WTC11 (cell line): Measurements from ENCODE around the gene CGNL1. TPM values are rescaled to one million over a fixed set of nuclear protein-coding genes. Genes with fewer than 3 reads are reported as not detected.

Experiments
- ATAC-seq: fragments of 200-7000 bp; cut with Tn5 transposase; 2 replicates; pipeline ENCODE4 v1.10.0; 2021; ENCODE audit warnings: mild to moderate bottlenecking, moderate library complexity
- CTCF ChIA-PET: fragments of 300-600 bp; sonication (Branson Sonifier 250); formaldehyde crosslinking; loops from one replicate; lab custom pipeline; 2021; ENCODE audit warnings: antibody characterized with exemption; lab: Charles Lee
- POLR2A ChIA-PET: fragments of 350-600 bp; sonication (Branson Sonifier 250); formaldehyde crosslinking; loops from one replicate; lab custom pipeline; 2021; ENCODE audit warnings: antibody characterized with exemption; lab: Charles Lee
- DNase-seq: peaks from one replicate; pipeline ENCODE4 v3.0.0; 2021; ENCODE audit warnings: low spot score
- H3K27ac Mint-ChIP-seq: 2 replicates; pipeline ENCODE4 v1.8.0; 2021; ENCODE audit warnings: mixed read lengths
- H3K27me3 Mint-ChIP-seq: 2 replicates; pipeline ENCODE4 v1.8.0; 2021; ENCODE audit warnings: low read depth, mild to moderate bottlenecking, moderate library complexity, mixed read lengths
- H3K36me3 Mint-ChIP-seq: 2 replicates; pipeline ENCODE4 v1.8.0; 2021; ENCODE audit warnings: mixed read lengths
- H3K4me1 Mint-ChIP-seq: 2 replicates; pipeline ENCODE4 v1.8.0; 2022; ENCODE audit warnings: mixed read lengths
- H3K4me3 Mint-ChIP-seq: 2 replicates; pipeline ENCODE4 v1.8.0; 2021; ENCODE audit warnings: mild to moderate bottlenecking, moderate library complexity, mixed read lengths
- H3K9me3 Mint-ChIP-seq: 2 replicates; pipeline ENCODE4 v1.8.0; 2021; ENCODE audit warnings: mixed read lengths
- FOXP1 ChIP-seq: sonication (generic); formaldehyde crosslinking; IDR thresholded peaks from 2 replicates; pipeline ENCODE4 v1.8.0; 2022; ENCODE audit warnings: missing genetic modification reagents, mild to moderate bottlenecking, moderate library complexity, borderline replicate concordance
- GABPB1 ChIP-seq: sonication (generic); formaldehyde crosslinking; IDR thresholded peaks from 2 replicates; pipeline ENCODE4 v1.8.1; 2023; ENCODE audit warnings: mild to moderate bottlenecking, missing genetic modification reagents
- JAZF1 ChIP-seq: fragments of 250-450 bp; sonication (Bioruptor Pico); IDR thresholded peaks from 2 replicates; pipeline ENCODE4 v1.9.0; 2021; ENCODE audit warnings: moderate library complexity, mild to moderate bottlenecking, inconsistent platforms
- NR3C1 ChIP-seq: sonication (generic); formaldehyde crosslinking; conservative IDR thresholded peaks from 2 replicates; pipeline ENCODE4 v1.8.1; 2023; ENCODE audit warnings: low read depth, mild to moderate bottlenecking, missing genetic modification reagents
- RORB ChIP-seq: fragments of 250-450 bp; sonication (Bioruptor Pico); IDR thresholded peaks from 2 replicates; pipeline ENCODE4 v1.9.0; 2021; ENCODE audit warnings: mild to moderate bottlenecking
- SMAD4 ChIP-seq: sonication (generic); formaldehyde crosslinking; IDR thresholded peaks from 2 replicates; pipeline ENCODE4 v1.8.0; 2022; ENCODE audit warnings: mild to moderate bottlenecking, missing genetic modification reagents
- ZBTB21 ChIP-seq: sonication (generic); formaldehyde crosslinking; IDR thresholded peaks from 2 replicates; pipeline ENCODE4 v1.8.1; 2023; ENCODE audit warnings: mild to moderate bottlenecking, missing genetic modification reagents, borderline replicate concordance
- ZNF232 ChIP-seq: sonication (generic); formaldehyde crosslinking; IDR thresholded peaks from 2 replicates; pipeline ENCODE4 v1.8.0; 2022; ENCODE audit warnings: mild to moderate bottlenecking, missing genetic modification reagents
- ZNF423 ChIP-seq: fragments of 250-450 bp; sonication (Bioruptor Pico); IDR thresholded peaks from 2 replicates; pipeline ENCODE4 v2.1.2; 2022; ENCODE audit warnings: mild to moderate bottlenecking, moderate library complexity
- total RNA-seq: library from RNA; stranded (reverse); gene quantifications from 3 replicates; pipeline ENCODE4 v1.2.3, GENCODE V29; 2021
- TF ChIP-seq, protein P1 (sequence below): sonication (generic); formaldehyde crosslinking; IDR thresholded peaks from 2 replicates; pipeline ENCODE4 v1.8.1; 2023; ENCODE audit warnings: mild to moderate bottlenecking, missing genetic modification reagents, borderline replicate concordance
- TF ChIP-seq, protein P2 (sequence below): sonication (generic); formaldehyde crosslinking; IDR thresholded peaks from 2 replicates; pipeline ENCODE4 v1.8.1; 2023; ENCODE audit warnings: mild to moderate bottlenecking, missing genetic modification reagents
- TF ChIP-seq, protein P3 (sequence below): fragments of 250-450 bp; sonication (Bioruptor Pico); IDR thresholded peaks from 2 replicates; pipeline ENCODE4 v1.9.0; 2021; ENCODE audit warnings: mild to moderate bottlenecking
- TF ChIP-seq, protein P4 (sequence below): sonication (generic); formaldehyde crosslinking; IDR thresholded peaks from 2 replicates; pipeline ENCODE4 v1.8.0; 2023; ENCODE audit warnings: missing genetic modification reagents
- TF ChIP-seq, protein P5 (sequence below): fragments of 250-450 bp; sonication (Bioruptor Pico); IDR thresholded peaks from 2 replicates; pipeline ENCODE4 v1.8.0; 2021; ENCODE audit warnings: mild to moderate bottlenecking
- TF ChIP-seq, protein P6 (sequence below): fragments of 250-450 bp; sonication (Bioruptor Pico); IDR thresholded peaks from 2 replicates; pipeline ENCODE4 v1.9.0; 2021; ENCODE audit warnings: mild to moderate bottlenecking, borderline replicate concordance
- TF ChIP-seq, protein P7 (sequence below): sonication (generic); formaldehyde crosslinking; IDR thresholded peaks from 2 replicates; pipeline ENCODE4 v1.8.1; 2023; ENCODE audit warnings: mild to moderate bottlenecking, missing genetic modification reagents, moderate library complexity
- TF ChIP-seq, protein P8 (sequence below): sonication (generic); formaldehyde crosslinking; IDR thresholded peaks from 2 replicates; pipeline ENCODE4 v1.8.1; 2022; ENCODE audit warnings: missing genetic modification reagents, borderline replicate concordance

The CGNL1 gene
- total RNA-seq, 1 experiment from 2014 or later, result 57.3 TPM

DNA sequence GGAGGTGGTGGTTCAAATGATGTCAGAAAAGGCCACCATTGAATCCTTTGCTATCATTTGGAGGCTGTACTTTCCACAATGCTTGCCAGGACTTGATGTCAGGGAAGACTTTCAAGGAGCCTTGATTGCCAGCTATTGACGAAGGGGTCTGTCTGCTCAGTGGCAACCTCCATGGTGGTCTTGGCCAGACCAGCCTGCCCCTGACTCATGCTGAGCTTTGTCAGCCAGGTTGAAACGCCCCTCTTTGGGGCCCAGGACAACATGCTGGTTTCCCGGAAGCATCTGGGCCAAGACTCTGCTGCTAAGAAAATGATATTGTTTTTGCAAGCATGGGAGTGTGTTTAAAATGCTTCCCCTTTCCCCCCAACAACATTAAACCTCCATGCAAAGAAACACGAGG is 26.7 kb downstream of the CGNL1 start:
- Mint-ChIP-seq H3K9me3 (peaks cover 14% of the 10 kb centered on the region), H3K27ac (peak overlapping the region; percentile 65), H3K4me3 (no peak overlapping the region), H3K27me3 (no peaks in the 10 kb centered on the region), H3K36me3 (peaks cover 26% of the 10 kb centered on the region), H3K4me1 (peaks cover 51% of the 10 kb centered on the region)
- TF ChIP-seq, protein P1, sequence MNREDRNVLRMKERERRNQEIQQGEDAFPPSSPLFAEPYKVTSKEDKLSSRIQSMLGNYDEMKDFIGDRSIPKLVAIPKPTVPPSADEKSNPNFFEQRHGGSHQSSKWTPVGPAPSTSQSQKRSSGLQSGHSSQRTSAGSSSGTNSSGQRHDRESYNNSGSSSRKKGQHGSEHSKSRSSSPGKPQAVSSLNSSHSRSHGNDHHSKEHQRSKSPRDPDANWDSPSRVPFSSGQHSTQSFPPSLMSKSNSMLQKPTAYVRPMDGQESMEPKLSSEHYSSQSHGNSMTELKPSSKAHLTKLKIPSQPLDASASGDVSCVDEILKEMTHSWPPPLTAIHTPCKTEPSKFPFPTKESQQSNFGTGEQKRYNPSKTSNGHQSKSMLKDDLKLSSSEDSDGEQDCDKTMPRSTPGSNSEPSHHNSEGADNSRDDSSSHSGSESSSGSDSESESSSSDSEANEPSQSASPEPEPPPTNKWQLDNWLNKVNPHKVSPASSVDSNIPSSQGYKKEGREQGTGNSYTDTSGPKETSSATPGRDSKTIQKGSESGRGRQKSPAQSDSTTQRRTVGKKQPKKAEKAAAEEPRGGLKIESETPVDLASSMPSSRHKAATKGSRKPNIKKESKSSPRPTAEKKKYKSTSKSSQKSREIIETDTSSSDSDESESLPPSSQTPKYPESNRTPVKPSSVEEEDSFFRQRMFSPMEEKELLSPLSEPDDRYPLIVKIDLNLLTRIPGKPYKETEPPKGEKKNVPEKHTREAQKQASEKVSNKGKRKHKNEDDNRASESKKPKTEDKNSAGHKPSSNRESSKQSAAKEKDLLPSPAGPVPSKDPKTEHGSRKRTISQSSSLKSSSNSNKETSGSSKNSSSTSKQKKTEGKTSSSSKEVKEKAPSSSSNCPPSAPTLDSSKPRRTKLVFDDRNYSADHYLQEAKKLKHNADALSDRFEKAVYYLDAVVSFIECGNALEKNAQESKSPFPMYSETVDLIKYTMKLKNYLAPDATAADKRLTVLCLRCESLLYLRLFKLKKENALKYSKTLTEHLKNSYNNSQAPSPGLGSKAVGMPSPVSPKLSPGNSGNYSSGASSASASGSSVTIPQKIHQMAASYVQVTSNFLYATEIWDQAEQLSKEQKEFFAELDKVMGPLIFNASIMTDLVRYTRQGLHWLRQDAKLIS (CRISPR knock-in tag), result no peak
- TF ChIP-seq ZNF423 (CRISPR knock-in tag) (no peak), RORB (CRISPR knock-in tag) (no peak)
- TF ChIP-seq, protein P2, sequence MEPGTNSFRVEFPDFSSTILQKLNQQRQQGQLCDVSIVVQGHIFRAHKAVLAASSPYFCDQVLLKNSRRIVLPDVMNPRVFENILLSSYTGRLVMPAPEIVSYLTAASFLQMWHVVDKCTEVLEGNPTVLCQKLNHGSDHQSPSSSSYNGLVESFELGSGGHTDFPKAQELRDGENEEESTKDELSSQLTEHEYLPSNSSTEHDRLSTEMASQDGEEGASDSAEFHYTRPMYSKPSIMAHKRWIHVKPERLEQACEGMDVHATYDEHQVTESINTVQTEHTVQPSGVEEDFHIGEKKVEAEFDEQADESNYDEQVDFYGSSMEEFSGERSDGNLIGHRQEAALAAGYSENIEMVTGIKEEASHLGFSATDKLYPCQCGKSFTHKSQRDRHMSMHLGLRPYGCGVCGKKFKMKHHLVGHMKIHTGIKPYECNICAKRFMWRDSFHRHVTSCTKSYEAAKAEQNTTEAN (CRISPR knock-in tag), result no peak
- TF ChIP-seq, protein P3, sequence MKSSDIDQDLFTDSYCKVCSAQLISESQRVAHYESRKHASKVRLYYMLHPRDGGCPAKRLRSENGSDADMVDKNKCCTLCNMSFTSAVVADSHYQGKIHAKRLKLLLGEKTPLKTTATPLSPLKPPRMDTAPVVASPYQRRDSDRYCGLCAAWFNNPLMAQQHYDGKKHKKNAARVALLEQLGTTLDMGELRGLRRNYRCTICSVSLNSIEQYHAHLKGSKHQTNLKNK (CRISPR knock-in tag), result no peak
- TF ChIP-seq, protein P4, sequence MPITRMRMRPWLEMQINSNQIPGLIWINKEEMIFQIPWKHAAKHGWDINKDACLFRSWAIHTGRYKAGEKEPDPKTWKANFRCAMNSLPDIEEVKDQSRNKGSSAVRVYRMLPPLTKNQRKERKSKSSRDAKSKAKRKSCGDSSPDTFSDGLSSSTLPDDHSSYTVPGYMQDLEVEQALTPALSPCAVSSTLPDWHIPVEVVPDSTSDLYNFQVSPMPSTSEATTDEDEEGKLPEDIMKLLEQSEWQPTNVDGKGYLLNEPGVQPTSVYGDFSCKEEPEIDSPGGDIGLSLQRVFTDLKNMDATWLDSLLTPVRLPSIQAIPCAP (CRISPR knock-in tag), result no peak
- ChIA-PET CTCF (no interaction called here), POLR2A (no interaction called here)
- DNase-seq (no peak), ATAC-seq (no peak)

DNA sequence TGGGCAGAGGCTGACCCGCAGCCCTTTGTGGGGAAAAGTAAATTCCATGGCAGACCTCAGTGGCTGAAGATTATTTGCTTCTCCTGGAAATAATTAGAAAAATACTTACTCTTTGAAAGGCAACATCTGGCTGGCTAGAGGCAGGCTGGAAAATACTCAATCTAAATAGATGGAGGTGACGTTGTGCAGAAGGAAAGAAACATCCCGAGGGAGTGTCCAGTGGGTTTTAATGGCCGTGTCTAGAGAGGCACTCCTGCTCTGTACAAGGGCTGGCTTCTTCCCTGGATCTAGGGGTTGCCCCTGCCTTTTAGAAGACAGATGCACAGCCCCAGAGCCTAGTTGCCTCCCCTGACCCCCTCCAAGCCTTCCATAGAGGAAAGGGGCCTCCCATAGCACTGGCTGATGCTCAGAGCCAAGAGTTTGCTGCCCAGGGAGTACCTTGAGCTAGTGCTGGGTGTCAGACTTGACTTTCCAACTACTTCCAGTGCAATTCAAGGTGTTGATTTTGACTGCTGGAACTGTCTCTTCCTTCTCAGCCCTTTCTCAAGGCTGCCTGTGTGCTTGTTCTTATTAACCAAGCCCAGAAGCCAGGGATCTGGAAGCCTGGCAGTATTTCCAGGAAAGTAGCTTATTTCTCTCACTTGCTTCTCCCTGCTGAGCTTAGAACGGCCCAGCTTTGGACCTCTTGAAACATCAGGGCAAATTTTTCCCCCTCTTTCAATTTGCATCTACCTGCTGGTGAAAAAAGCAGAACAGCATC is 27.4 kb downstream of the CGNL1 start:
- peaks cover 14% of the 10 kb centered on the region for H3K9me3 Mint-ChIP-seq
- TF ChIP-seq, protein P4 (CRISPR knock-in tag), result no peak
- TF ChIP-seq NR3C1 (CRISPR knock-in tag) (no peak), GABPB1 (CRISPR knock-in tag) (no peak), JAZF1 (CRISPR knock-in tag) (no peak), ZNF232 (CRISPR knock-in tag) (no peak), FOXP1 (CRISPR knock-in tag) (no peak), ZBTB21 (CRISPR knock-in tag) (no peak), SMAD4 (no peak), RORB (CRISPR knock-in tag) (no peak)
- TF ChIP-seq, protein P5, sequence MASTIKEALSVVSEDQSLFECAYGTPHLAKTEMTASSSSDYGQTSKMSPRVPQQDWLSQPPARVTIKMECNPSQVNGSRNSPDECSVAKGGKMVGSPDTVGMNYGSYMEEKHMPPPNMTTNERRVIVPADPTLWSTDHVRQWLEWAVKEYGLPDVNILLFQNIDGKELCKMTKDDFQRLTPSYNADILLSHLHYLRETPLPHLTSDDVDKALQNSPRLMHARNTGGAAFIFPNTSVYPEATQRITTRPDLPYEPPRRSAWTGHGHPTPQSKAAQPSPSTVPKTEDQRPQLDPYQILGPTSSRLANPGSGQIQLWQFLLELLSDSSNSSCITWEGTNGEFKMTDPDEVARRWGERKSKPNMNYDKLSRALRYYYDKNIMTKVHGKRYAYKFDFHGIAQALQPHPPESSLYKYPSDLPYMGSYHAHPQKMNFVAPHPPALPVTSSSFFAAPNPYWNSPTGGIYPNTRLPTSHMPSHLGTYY (CRISPR knock-in tag), result no peak
- TF ChIP-seq, protein P6, sequence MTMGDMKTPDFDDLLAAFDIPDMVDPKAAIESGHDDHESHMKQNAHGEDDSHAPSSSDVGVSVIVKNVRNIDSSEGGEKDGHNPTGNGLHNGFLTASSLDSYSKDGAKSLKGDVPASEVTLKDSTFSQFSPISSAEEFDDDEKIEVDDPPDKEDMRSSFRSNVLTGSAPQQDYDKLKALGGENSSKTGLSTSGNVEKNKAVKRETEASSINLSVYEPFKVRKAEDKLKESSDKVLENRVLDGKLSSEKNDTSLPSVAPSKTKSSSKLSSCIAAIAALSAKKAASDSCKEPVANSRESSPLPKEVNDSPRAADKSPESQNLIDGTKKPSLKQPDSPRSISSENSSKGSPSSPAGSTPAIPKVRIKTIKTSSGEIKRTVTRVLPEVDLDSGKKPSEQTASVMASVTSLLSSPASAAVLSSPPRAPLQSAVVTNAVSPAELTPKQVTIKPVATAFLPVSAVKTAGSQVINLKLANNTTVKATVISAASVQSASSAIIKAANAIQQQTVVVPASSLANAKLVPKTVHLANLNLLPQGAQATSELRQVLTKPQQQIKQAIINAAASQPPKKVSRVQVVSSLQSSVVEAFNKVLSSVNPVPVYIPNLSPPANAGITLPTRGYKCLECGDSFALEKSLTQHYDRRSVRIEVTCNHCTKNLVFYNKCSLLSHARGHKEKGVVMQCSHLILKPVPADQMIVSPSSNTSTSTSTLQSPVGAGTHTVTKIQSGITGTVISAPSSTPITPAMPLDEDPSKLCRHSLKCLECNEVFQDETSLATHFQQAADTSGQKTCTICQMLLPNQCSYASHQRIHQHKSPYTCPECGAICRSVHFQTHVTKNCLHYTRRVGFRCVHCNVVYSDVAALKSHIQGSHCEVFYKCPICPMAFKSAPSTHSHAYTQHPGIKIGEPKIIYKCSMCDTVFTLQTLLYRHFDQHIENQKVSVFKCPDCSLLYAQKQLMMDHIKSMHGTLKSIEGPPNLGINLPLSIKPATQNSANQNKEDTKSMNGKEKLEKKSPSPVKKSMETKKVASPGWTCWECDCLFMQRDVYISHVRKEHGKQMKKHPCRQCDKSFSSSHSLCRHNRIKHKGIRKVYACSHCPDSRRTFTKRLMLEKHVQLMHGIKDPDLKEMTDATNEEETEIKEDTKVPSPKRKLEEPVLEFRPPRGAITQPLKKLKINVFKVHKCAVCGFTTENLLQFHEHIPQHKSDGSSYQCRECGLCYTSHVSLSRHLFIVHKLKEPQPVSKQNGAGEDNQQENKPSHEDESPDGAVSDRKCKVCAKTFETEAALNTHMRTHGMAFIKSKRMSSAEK, result no peak
- TF ChIP-seq, protein P7, sequence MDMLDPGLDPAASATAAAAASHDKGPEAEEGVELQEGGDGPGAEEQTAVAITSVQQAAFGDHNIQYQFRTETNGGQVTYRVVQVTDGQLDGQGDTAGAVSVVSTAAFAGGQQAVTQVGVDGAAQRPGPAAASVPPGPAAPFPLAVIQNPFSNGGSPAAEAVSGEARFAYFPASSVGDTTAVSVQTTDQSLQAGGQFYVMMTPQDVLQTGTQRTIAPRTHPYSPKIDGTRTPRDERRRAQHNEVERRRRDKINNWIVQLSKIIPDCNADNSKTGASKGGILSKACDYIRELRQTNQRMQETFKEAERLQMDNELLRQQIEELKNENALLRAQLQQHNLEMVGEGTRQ (CRISPR knock-in tag), result no peak
- TF ChIP-seq, protein P8, sequence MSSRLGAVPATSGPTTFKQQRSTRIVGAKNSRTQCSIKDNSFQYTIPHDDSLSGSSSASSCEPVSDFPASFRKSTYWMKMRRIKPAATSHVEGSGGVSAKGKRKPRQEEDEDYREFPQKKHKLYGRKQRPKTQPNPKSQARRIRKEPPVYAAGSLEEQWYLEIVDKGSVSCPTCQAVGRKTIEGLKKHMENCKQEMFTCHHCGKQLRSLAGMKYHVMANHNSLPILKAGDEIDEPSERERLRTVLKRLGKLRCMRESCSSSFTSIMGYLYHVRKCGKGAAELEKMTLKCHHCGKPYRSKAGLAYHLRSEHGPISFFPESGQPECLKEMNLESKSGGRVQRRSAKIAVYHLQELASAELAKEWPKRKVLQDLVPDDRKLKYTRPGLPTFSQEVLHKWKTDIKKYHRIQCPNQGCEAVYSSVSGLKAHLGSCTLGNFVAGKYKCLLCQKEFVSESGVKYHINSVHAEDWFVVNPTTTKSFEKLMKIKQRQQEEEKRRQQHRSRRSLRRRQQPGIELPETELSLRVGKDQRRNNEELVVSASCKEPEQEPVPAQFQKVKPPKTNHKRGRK, result no peak

More for the DNA sequence above, 27.4 kb downstream of the CGNL1 start:
- ATAC-seq (no peak), DNase-seq (no peak)
- CTCF ChIA-PET, result interaction anchor here (0.6 to 0.8 kb wide), 2 partner anchors 63 to 349 kb away, joined by 3 to 4 read pairs; no protein-coding TSS in a partner anchor
- Mint-ChIP-seq H3K27me3 (no peaks in the 10 kb centered on the region), H3K4me1 (peaks cover 46% of the 10 kb centered on the region), H3K36me3 (peaks cover 26% of the 10 kb centered on the region), H3K4me3 (no peak overlapping the region), H3K27ac (peak overlapping the region; percentile 31)
- POLR2A ChIA-PET, result no interaction called here
